PC-3 (cell line): ENCODE results near the gene JPH3.

Experiments used
- CTCF ChIP-seq: fragments of 300-600 bp; sonication (generic); conservative IDR thresholded peaks from 2 replicates; pipeline ENCODE4 v1.5.1; 2017; ENCODE audit warnings: antibody characterized with exemption, low read depth, mild to moderate bottlenecking, low read length
- EZH2phosphoT487 ChIP-seq: fragments of 300-600 bp; sonication (generic); IDR thresholded peaks from 2 replicates; pipeline ENCODE4 v1.6.1; 2018; ENCODE audit warnings: mild to moderate bottlenecking, antibody characterized with exemption, low read length, borderline replicate concordance

GRCh38 chr16:87698241-87698640 is 95.9 kb downstream of the JPH3 start:
- TF ChIP-seq CTCF (no peak), EZH2phosphoT487 (no peak)
